Heart left ventricle (tissue), 13 donors: ENCODE data around the gene BICC1.

Source experiments
- POLR2A ChIP-seq, 2 donors: fragments of 450-650 bp; IDR thresholded peaks; one replicate each; pipeline ENCODE4 v1.6.1; 2017; ENCODE audit warnings: antibody characterized with exemption in 2 of 2, mild to moderate bottlenecking in 2 of 2, moderate library complexity in 2 of 2
- TF ChIP-seq, protein P1 (sequence below), 12 donors: fragments of 200-600 bp; sonication (generic) in 4 of 12; IDR thresholded peaks; one replicate each; pipeline versions ENCODE4 v1.5.0 to v1.8.0; 2018 to 2022; ENCODE audit warnings: antibody characterized with exemption in 12 of 12, mild to moderate bottlenecking in 5 of 12
- donor health status: ischemic (EF 13 %, LVEDD 7.1; RV severe dilation, severe dysfunction).
- donor health status: DM: no; HTN: yes; CAD: no.
- donor health status: DM: no; HTN: no; CAD: no.
- donor health status: ischemic (EF 25% LVEDD 6.9; RV normal size, moderate dysfunction).
- donor health status: ischemic (EF 25% LVEDD 5.7; RV mildly dilated, moderate dysfunction).
- donor health status: ischemic (EF 35%, LVEDD 5.7; RV mildly dilated, moderate dysfunction).
- donor health status: nonischemic (EF 11% LVEDD 7.7; RV severe dilation, severe dysfunction).
- donor health status: DM: yes; HTN: yes; CAD: no.
- donor health status: PGD.
- donor health status: ischemic (EF 29% LVEDD 5.4; RV normal size, mild dysfunction).
- donor health status: nonischemic (EF 23%, LVEDD 6.1; RV moderate dilation, normal function).

DNA sequence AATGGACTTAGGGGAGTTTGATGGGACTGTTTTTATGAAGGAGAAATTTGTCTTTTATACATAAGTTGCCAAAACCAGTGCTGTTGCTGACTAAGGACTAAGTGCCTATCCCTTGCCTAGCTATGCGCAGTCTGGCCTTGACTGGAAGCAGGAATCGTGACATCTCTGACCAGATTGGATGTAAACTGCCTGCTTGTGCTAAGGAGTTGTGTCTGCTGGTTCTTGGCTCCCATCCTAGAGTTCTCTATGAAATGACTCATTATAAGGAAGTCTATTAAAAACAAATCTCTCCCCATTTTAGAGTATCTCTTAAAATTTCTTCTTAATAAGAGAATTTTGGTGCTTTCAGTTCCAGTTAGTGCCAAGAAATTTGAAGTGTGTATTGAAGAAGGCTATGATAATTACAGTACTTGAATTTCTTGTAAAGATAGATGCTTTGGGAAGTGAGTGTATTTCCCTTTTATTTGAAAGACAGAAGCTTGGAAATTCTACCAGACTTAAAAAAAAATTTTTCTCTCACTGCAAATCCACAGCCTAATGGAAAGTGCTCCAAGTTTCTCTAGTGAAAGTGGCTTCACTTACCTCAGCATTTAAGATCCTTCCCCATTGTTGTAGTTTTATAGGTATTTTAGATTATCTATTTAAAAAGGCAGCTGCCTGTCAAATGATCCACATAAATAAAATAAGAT is 77.6 kb downstream of the BICC1 start:
- TF ChIP-seq POLR2A (IDR thresholded peaks at IDR 0.05) = no peak
- TF ChIP-seq, protein P1, sequence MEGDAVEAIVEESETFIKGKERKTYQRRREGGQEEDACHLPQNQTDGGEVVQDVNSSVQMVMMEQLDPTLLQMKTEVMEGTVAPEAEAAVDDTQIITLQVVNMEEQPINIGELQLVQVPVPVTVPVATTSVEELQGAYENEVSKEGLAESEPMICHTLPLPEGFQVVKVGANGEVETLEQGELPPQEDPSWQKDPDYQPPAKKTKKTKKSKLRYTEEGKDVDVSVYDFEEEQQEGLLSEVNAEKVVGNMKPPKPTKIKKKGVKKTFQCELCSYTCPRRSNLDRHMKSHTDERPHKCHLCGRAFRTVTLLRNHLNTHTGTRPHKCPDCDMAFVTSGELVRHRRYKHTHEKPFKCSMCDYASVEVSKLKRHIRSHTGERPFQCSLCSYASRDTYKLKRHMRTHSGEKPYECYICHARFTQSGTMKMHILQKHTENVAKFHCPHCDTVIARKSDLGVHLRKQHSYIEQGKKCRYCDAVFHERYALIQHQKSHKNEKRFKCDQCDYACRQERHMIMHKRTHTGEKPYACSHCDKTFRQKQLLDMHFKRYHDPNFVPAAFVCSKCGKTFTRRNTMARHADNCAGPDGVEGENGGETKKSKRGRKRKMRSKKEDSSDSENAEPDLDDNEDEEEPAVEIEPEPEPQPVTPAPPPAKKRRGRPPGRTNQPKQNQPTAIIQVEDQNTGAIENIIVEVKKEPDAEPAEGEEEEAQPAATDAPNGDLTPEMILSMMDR (IDR thresholded peaks at IDR 0.05) = no peak
